T-helper 1 cell treated with Interleukin-12 subunit alpha and Interleukin-12 subunit beta and Interleukin-4 antibody, amounts not matched to agents 30 μg/mL and 1 μg/mL, for 36 hours (primary cell): Measurements from ENCODE around the gene DIAPH1.

ENCODE experiments used
- H3K27ac Mint-ChIP-seq: one replicate; pipeline ENCODE4 v1.8.0; 2021; ENCODE audit warnings: mild to moderate bottlenecking, mixed read lengths
- H3K27me3 Mint-ChIP-seq: one replicate; pipeline ENCODE4 v1.8.0; 2021; ENCODE audit warnings: low read depth, mixed read lengths
- H3K36me3 Mint-ChIP-seq: one replicate; pipeline ENCODE4 v1.8.0; 2021; ENCODE audit warnings: low read depth, mixed read lengths
- H3K4me1 Mint-ChIP-seq: one replicate; pipeline ENCODE4 v1.8.0; 2021; ENCODE audit warnings: low read depth, mixed read lengths
- H3K4me3 Mint-ChIP-seq: one replicate; pipeline ENCODE4 v1.8.0; 2021; ENCODE audit warnings: mild to moderate bottlenecking, moderate library complexity, mixed read lengths
- H3K9me3 Mint-ChIP-seq: one replicate; pipeline ENCODE4 v1.8.0; 2021; ENCODE audit warnings: mixed read lengths

The DIAPH1 gene

DNA sequence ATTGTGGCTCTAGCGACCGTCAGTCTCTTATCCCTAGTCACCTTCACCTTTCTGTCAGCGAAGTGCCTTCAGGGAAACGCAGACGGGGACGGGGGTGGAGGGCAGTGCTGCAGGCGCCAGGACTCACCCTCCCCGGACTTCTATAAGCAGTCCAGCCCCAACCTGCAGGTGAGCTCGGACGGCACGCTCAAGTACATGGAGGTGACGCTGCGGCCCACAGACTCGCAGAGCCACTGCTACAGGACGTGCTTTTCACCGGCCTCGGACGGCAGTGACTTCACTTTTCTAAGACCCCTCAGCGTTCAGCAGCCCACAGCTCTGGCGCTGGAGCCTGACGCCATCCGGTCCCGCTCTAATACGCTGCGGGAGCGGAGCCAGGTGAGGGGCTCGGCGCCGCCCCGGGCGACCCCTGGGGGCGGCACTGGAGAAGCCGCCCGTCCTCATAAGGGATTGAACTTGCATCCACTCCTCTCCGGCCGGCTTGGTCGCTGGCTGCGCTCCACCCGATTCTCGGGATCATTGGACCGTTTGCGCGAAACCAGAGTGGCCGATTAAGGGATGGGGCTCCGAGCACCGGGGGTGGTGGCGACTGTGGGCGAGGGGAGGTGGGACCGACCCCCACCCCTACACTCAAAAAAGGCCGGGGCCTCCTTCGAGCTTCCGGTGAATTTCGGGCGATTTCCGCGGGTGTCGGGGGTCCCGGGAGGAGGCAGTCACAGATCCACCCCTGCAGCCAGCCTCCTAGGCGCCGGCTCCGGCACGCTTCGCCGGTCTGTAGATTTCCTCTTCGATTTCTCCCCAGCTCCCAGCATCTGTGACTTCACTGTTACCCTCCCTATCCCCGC is 127.3 kb downstream of the DIAPH1 start:
- peaks cover 4% of the 10 kb centered on the region for H3K4me1 Mint-ChIP-seq
- H3K27ac Mint-ChIP-seq, result no peak overlapping the region
- no peaks in the 10 kb centered on the region for H3K9me3 Mint-ChIP-seq
- H3K27me3 Mint-ChIP-seq, result peaks cover 67% of the 10 kb centered on the region
- H3K36me3 Mint-ChIP-seq, result no peaks in the 10 kb centered on the region
- H3K4me3 Mint-ChIP-seq, result peak overlapping the region; percentile 70

DNA sequence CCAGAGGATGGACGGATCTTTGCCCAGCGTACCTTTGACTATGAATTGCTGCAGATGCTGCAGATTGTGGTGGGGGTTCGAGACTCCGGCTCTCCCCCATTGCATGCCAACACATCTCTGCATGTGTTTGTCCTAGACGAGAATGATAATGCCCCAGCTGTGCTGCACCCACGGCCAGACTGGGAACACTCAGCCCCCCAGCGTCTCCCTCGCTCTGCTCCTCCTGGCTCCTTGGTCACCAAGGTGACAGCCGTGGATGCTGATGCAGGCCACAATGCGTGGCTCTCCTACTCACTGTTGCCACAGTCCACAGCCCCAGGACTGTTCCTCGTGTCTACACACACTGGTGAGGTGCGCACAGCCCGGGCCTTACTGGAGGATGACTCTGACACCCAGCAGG is 128.0 kb downstream of the DIAPH1 start:
- Mint-ChIP-seq H3K4me1 (peaks cover 4% of the 10 kb centered on the region), H3K4me3 (no peak overlapping the region), H3K27ac (no peak overlapping the region)

DNA sequence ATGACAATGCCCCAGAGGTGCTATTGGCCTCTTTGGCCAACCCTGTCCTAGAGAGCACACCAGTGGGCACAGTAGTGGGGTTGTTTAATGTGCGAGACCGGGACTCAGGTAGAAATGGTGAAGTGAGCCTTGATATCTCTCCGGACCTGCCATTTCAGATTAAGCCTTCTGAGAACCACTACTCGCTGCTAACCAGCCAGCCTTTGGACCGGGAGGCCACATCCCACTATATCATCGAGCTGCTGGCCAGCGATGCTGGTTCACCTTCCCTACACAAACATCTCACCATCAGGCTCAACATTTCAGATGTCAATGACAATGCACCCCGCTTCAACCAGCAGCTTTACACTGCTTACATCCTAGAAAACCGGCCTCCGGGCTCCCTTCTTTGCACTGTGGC is 128.5 kb downstream of the DIAPH1 start:
- H3K27ac Mint-ChIP-seq, result no peak overlapping the region
- H3K27me3 Mint-ChIP-seq, result peaks cover 71% of the 10 kb centered on the region
- H3K4me1 Mint-ChIP-seq, result peaks cover 4% of the 10 kb centered on the region
- no peak overlapping the region for H3K4me3 Mint-ChIP-seq
- no peaks in the 10 kb centered on the region for H3K36me3 Mint-ChIP-seq
- no peaks in the 10 kb centered on the region for H3K9me3 Mint-ChIP-seq

More for the DNA sequence above, 128.0 kb downstream of the DIAPH1 start:
- no peaks in the 10 kb centered on the region for H3K9me3 Mint-ChIP-seq
- H3K36me3 Mint-ChIP-seq, result no peaks in the 10 kb centered on the region
- H3K27me3 Mint-ChIP-seq, result peaks cover 73% of the 10 kb centered on the region

DNA sequence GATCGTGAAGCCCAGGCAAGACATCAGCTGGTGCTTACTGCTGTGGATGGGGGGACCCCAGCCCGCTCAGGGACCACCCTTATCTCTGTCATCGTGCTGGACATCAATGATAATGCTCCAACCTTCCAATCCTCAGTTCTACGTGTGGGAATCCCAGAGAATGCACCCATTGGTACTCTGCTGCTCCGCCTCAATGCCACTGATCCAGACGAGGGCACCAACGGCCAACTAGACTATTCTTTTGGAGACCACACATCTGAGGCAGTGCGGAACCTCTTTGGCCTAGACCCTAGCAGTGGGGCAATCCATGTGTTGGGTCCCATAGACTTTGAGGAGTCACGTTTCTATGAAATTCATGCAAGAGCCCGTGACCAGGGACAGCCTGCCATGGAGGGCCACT is 129.0 kb downstream of the DIAPH1 start:
- no peak overlapping the region for H3K4me3 Mint-ChIP-seq
- no peak overlapping the region for H3K27ac Mint-ChIP-seq
- peaks cover 73% of the 10 kb centered on the region for H3K27me3 Mint-ChIP-seq
- H3K36me3 Mint-ChIP-seq, result no peaks in the 10 kb centered on the region
- peaks cover 4% of the 10 kb centered on the region for H3K4me1 Mint-ChIP-seq
- no peaks in the 10 kb centered on the region for H3K9me3 Mint-ChIP-seq

DNA sequence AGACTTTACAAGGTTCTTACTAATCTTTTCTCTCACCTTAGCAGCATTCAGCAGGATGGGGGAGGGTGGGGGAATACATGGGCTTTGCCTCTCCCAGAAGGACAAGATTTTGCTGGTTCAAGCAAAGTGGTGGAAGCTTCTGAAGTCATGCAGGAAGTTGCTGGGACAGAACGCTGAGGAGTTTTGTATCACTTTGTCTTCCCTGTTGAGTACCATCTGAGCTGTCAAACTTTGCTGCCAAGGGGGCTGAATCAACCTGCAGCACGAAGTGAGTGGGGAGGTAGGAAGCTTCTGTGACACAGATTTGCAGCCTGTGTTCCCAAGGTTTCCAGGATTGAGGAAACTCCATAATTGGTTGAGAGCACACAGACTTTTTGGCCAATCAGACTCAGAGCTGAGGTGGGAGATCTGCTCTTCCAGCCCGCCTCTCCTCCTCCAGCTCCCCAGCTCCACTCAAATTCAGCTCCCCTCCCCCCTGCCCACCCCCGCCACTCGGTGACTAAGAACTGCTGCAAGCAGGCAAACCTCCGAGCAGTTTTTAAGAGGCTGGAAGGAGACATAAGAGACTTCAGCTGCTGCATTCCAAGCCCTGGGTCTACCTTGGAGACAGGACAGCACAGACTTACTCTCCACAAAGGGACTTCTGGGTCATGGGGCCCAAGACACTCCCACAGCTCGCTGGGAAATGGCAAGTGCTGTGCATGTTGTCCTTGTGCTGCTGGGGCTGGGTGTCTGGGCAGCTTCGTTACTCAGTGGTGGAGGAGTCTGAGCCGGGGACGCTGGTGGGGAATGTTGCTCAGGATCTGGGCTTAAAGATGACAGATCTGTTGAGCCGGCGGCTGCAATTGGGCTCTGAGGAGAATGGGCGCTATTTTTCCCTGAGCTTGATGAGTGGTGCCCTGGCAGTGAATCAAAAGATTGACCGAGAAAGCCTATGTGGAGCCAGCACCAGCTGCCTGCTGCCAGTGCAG is 129.9 kb downstream of the DIAPH1 start, which contains the start of gene PCDHGC5:
Gene PCDHGC5 (plus strand): TSS at position 491 of the 971 bp plus-strand sequence. CDS start 160 bp downstream, at position 651.
- Mint-ChIP-seq H3K36me3 (no peaks in the 10 kb centered on the region), H3K27ac (no peak within 1 kb of the TSS), H3K4me1 (peaks cover 6% of the 10 kb centered on the region), H3K4me3 (no peak within 1 kb of the TSS), H3K27me3 (peaks cover 73% of the 10 kb centered on the region), H3K9me3 (no peaks in the 10 kb centered on the region)

DNA sequence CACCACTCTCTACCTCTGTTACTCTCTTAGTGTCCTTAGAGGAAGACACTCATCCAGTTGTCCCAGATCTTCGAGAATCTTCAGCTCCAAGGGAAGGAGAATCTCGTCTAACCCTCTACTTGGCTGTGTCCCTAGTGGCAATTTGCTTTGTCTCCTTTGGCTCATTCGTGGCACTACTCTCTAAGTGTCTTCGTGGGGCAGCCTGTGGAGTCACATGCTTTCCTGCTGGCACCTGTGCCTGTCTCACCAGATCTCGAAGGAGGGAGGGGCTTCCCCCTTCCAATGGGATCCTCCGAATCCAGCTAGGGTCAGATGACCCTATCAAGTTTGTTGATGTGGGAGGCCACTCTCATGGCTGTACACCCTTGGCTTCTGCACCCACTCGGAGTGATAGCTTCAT is 131.7 kb downstream of the DIAPH1 start:
- Mint-ChIP-seq H3K4me1 (peaks cover 4% of the 10 kb centered on the region), H3K27me3 (peaks cover 76% of the 10 kb centered on the region), H3K9me3 (no peaks in the 10 kb centered on the region), H3K4me3 (no peak overlapping the region), H3K36me3 (no peaks in the 10 kb centered on the region), H3K27ac (no peak overlapping the region)

DNA sequence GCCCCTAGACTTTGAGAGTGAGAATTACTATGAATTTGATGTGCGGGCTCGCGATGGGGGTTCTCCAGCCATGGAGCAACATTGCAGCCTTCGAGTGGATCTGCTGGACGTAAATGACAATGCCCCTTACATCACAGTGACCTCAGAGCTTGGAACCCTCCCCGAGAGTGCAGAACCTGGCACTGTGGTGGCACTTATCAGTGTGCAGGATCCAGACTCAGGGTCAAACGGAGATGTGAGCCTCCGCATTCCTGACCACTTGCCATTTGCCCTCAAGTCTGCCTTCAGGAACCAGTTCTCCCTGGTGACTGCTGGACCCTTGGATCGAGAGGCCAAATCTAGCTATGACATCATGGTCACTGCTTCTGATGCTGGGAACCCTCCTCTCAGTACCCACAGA is 132.7 kb downstream of the DIAPH1 start:
- Mint-ChIP-seq H3K9me3 (no peaks in the 10 kb centered on the region), H3K27ac (no peak overlapping the region), H3K27me3 (peaks cover 73% of the 10 kb centered on the region), H3K4me3 (no peak overlapping the region), H3K36me3 (no peaks in the 10 kb centered on the region), H3K4me1 (peaks cover 2% of the 10 kb centered on the region)

DNA sequence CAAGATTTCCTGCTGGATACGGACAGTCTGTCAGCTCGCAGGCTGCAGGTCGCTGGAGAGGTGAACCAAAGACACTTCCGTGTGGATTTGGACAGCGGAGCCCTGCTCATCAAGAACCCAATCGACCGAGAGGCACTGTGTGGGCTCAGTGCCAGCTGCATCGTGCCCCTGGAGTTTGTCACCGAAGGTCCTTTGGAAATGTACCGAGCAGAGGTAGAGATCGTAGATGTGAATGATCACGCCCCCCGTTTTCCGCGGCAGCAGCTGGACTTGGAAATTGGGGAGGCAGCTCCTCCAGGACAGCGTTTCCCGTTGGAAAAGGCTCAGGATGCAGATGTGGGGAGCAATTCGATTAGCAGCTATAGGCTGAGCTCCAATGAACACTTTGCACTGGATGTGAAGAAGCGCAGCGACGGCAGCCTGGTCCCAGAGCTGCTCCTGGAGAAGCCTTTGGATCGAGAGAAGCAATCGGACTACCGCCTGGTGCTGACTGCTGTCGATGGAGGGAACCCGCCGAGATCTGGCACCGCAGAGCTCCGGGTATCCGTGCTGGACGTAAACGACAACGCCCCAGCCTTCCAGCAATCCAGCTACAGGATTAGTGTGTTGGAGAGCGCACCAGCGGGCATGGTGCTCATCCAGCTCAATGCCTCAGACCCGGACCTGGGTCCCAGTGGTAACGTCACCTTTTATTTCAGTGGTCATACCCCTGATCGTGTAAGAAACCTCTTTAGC is 133.3 kb downstream of the DIAPH1 start:
- H3K4me3 Mint-ChIP-seq, result no peak overlapping the region
- H3K4me1 Mint-ChIP-seq, result peaks cover 2% of the 10 kb centered on the region
- H3K27ac Mint-ChIP-seq, result no peak overlapping the region
- H3K36me3 Mint-ChIP-seq, result no peaks in the 10 kb centered on the region
- H3K27me3 Mint-ChIP-seq, result peaks cover 72% of the 10 kb centered on the region
- H3K9me3 Mint-ChIP-seq, result no peaks in the 10 kb centered on the region

DNA sequence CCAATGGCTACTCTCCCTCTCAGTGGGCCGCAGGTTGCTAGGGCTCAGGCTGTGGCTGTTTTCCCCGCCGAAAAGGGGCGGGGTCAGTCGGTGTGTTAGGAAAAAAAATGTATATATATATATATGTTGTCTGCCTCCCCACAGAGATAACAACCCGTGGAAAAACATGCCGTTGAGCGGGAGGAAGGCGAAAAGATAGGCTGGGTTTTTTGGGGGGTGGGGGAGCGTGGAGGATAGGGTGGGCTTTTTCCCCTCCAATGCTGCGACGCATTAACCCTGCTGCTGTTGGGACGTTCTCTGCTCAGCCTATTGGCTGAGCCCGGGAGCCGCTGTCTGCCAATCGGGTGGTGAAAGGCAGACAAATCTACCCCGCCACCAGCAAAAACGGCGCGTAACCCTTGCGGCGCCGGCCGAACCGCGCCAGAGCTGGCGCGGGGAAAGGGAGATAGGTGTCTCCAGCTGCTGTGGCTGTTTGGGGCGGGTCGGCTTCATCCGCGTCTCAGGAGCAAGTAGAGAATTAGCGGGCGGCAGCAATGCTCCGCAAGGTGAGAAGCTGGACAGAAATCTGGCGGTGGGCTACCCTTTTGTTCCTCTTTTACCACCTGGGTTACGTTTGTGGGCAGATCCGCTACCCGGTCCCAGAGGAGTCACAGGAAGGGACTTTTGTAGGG is 134.0 kb downstream of the DIAPH1 start, which contains the start of gene PCDHGC4:
Gene PCDHGC4 (plus strand): TSS at position 390 of the 671 bp plus-strand sequence. CDS start 144 bp downstream, at position 534.
- no peaks in the 10 kb centered on the region for H3K9me3 Mint-ChIP-seq
- no peak within 1 kb of the TSS for H3K27ac Mint-ChIP-seq
- H3K4me3 Mint-ChIP-seq, result no peak within 1 kb of the TSS
- H3K36me3 Mint-ChIP-seq, result no peaks in the 10 kb centered on the region
- H3K4me1 Mint-ChIP-seq, result peaks cover 2% of the 10 kb centered on the region
- peaks cover 71% of the 10 kb centered on the region for H3K27me3 Mint-ChIP-seq

DNA sequence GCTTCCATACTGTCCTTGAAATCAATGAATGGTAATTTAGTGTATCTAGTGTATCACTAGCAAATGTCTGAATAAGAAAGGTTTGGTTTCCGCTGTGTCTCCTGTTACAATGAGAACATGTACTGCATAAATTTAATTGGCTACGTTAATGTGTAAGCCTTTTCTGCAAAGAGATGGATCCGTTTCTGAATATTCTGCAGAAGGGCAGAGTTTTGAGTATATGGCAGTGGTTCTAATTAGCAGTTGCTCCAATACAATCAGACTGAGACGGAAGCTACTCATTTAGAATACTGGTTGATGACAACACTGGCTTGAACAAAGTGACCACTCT is 134.5 kb downstream of the DIAPH1 start:
- Mint-ChIP-seq H3K4me3 (no peak overlapping the region), H3K27ac (no peak overlapping the region), H3K9me3 (no peaks in the 10 kb centered on the region), H3K36me3 (no peaks in the 10 kb centered on the region), H3K4me1 (peaks cover 2% of the 10 kb centered on the region), H3K27me3 (peaks cover 76% of the 10 kb centered on the region)

DNA sequence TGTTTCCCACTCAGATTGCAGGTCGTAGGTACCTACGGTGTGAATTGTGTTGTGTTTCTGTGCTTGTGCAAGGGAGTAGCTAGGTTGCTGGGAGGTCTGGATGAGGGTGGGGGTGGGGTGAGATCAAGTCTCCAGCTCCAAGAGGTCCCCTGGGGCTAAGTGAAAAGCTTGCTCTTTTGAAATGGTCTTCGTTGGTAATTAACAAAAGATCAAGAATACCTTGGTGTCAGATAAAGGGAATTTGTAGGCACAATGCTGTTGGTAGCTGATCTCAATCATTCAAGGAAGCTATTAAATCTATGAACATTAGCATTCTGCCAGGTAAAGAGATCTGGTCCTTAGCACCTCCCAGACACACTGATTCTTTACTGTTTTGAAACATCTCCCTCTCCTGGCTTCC is 134.9 kb downstream of the DIAPH1 start:
- H3K9me3 Mint-ChIP-seq, result no peaks in the 10 kb centered on the region
- H3K27ac Mint-ChIP-seq, result no peak overlapping the region
- H3K27me3 Mint-ChIP-seq, result peaks cover 76% of the 10 kb centered on the region
- H3K4me1 Mint-ChIP-seq, result peaks cover 2% of the 10 kb centered on the region
- H3K36me3 Mint-ChIP-seq, result no peaks in the 10 kb centered on the region
- H3K4me3 Mint-ChIP-seq, result no peak overlapping the region

DNA sequence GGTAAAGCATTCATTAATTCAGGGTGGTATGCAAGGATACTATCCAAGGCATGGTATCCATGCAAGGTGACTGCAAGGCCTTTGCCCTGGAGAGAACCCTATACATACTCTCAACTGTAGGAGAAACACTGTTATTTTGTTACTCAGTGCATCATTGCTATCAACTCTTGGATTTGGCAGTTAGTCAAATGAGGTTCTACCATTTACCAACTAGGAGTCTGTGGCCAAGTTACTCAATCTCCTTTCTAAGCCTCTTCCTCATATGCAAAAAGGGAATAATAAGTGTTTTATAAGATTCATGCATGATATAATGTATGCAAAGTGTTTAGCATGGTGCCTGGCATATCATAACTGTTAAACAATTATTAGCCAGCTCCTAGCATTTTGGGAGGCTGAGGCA is 139.0 kb downstream of the DIAPH1 start:
- Mint-ChIP-seq H3K4me1 (peaks cover 16% of the 10 kb centered on the region), H3K36me3 (no peaks in the 10 kb centered on the region), H3K4me3 (no peak overlapping the region), H3K27me3 (peaks cover 83% of the 10 kb centered on the region), H3K27ac (no peak overlapping the region), H3K9me3 (no peaks in the 10 kb centered on the region)

DNA sequence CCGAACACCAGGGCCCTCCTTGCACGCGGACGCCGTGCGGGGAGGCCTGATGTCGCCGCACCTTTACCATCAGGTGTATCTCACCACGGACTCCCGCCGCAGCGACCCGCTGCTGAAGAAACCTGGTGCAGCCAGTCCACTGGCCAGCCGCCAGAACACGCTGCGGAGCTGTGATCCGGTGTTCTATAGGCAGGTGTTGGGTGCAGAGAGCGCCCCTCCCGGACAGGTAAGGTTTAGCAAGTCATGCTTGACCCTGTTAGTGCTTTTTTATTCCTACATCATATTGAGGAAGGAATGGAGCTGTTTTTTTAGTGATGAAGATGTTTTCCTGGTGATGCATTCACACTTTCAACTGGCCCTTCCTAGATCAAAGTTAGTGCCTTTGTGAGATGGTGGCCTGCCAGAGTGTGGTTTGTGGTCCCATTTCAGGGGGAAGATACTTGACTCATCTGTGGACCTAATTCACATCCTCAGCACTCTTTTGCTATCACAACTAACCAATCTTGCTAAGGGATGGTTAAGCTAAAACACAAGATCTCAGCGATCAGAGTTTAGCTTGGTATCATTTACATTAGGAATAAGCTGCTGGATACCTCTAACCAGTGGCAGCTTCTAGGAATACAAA is 140.4 kb downstream of the DIAPH1 start:
- H3K27ac Mint-ChIP-seq, result no peak overlapping the region
- peaks cover 81% of the 10 kb centered on the region for H3K27me3 Mint-ChIP-seq
- H3K4me1 Mint-ChIP-seq, result peaks cover 14% of the 10 kb centered on the region
- no peaks in the 10 kb centered on the region for H3K36me3 Mint-ChIP-seq
- H3K4me3 Mint-ChIP-seq, result no peak overlapping the region
- no peaks in the 10 kb centered on the region for H3K9me3 Mint-ChIP-seq
